Body of pancreas (tissue), 4 donors: ENCODE results near the gene IQCK.

Source experiments
- CTCF ChIP-seq, 7 experiments: fragments of 450-650 bp in 4 of 7; fragments of 200-600 bp in 3 of 7; sonication (generic) in 3 of 7; IDR thresholded peaks; one replicate each; pipeline ENCODE4 v1.5.1; 2016 to 2019; ENCODE audit warnings: antibody characterized with exemption in 7 of 7
- POLR2A ChIP-seq, 3 donors: fragments of 450-650 bp; IDR thresholded peaks; one replicate each; pipeline ENCODE4 v1.6.1; 2016; ENCODE audit warnings: antibody characterized with exemption in 3 of 3, mild to moderate bottlenecking in 2 of 3

GRCh38 chr16:19700319-19700781 lies 17.7 kb upstream of the IQCK start:
- no peak for TF ChIP-seq CTCF (IDR thresholded peaks at IDR 0.05)
- no peak for TF ChIP-seq POLR2A (IDR thresholded peaks at IDR 0.05)
